ENCODE data around the gene TMEM204.
A peak's percentile ranks its signal among the peaks of the same experiment; 100 is the strongest.

The TMEM204 gene

GRCh38 chr16:1534021-1535020 lies 855 bp downstream of the TMEM204 start:
- H3K4me3 ChIP-seq (ENCODE audit: low read depth, low read length), result peak overlapping the region; percentile 36
- TF ChIP-seq CTCF (IDR thresholded peaks at IDR 0.05; ENCODE audit: low read depth, low read length, missing control alignments), result no peak
- no peak for DNase-seq (ENCODE audit: low read depth)

GRCh38 chr16:1535391-1536291 lies 2.2 kb downstream of the TMEM204 start:
- no peak overlapping the region for H3K4me3 ChIP-seq (ENCODE audit: low read depth, low read length)

GRCh38 chr16:1536601-1537000 lies 3.1 kb downstream of the TMEM204 start:
- DNase-seq (ENCODE audit: low read depth), result no peak
- H3K4me3 ChIP-seq (ENCODE audit: low read depth, low read length), result no peak overlapping the region
- TF ChIP-seq CTCF (IDR thresholded peaks at IDR 0.05; ENCODE audit: low read depth, low read length, missing control alignments), result no peak

More at GRCh38 chr16:1535391-1536291, 2.2 kb downstream of the TMEM204 start:
- no peak for TF ChIP-seq CTCF (IDR thresholded peaks at IDR 0.05; ENCODE audit: low read depth, low read length, missing control alignments)
- no peak for DNase-seq (ENCODE audit: low read depth)

GRCh38 chr16:1537138-1537577 lies 3.7 kb downstream of the TMEM204 start:
- TF ChIP-seq CTCF (IDR thresholded peaks at IDR 0.05; ENCODE audit: low read depth, low read length, missing control alignments), result no peak
- no peak for DNase-seq (ENCODE audit: low read depth)
- H3K4me3 ChIP-seq (ENCODE audit: low read depth, low read length), result no peak overlapping the region

- DNase-seq (ENCODE audit: low read depth), result no peak
- TF ChIP-seq CTCF (IDR thresholded peaks at IDR 0.05; ENCODE audit: low read depth, low read length, missing control alignments), result no peak
- no peak overlapping the region for H3K4me3 ChIP-seq (ENCODE audit: low read depth, low read length)
These were observed 4.4 kb downstream of the TMEM204 start for GRCh38 chr16:1537763-1538289.

- DNase-seq (ENCODE audit: low read depth), result no peak
- peak; percentile 30 for TF ChIP-seq CTCF (IDR thresholded peaks at IDR 0.05; ENCODE audit: low read depth, low read length, missing control alignments)
- H3K4me3 ChIP-seq (ENCODE audit: low read depth, low read length), result no peak overlapping the region
These were observed 5.5 kb downstream of the TMEM204 start for GRCh38 chr16:1538804-1539520.
